Right atrium auricular region (tissue), 2 donors: Measurements from ENCODE around the gene CLCN2. TPM values are rescaled to one million over a fixed set of nuclear protein-coding genes. Genes with fewer than 3 reads are reported as not detected.

ENCODE experiments used
- DNase-seq: peaks from one replicate; pipeline ENCODE4 v3.0.0-alpha.2; 2019; ENCODE audit warnings: low spot score
- H3K27ac ChIP-seq, 2 donors: fragments of 200-600 bp; sonication (generic); 1 replicate in 1 of 2; 2 replicates in 1 of 2; pipeline ENCODE4 v1.5.1; 2016 to 2019
- H3K27me3 ChIP-seq, 2 donors: fragments of 200-600 bp; sonication (generic); one replicate each; pipeline versions ENCODE4 v1.5.1 to v1.6.0; 2017 to 2019
- H3K36me3 ChIP-seq: fragments of 200-600 bp; sonication (generic); one replicate; pipeline ENCODE4 v1.5.1; 2016
- H3K4me1 ChIP-seq, 2 donors: fragments of 200-600 bp; sonication (generic); one replicate each; pipeline versions ENCODE4 v1.5.1 to v1.6.0; 2017 to 2019
- H3K4me3 ChIP-seq, 2 donors: fragments of 200-600 bp; sonication (generic); 1 replicate in 1 of 2; 2 replicates in 1 of 2; pipeline ENCODE4 v1.5.1; 2017 to 2019; ENCODE audit warnings: mild to moderate bottlenecking in 1 of 2, moderate library complexity in 1 of 2
- H3K9me3 ChIP-seq, 2 donors: fragments of 200-600 bp; sonication (generic); one replicate each; pipeline ENCODE4 v1.5.1; 2019
- total RNA-seq, 2 donors: library from RNA; depleted of rRNA; stranded (reverse); fragments of >200 nt; gene quantifications; one replicate each; pipeline ENCODE4 v1.1.0, GENCODE V29; 2016
- TF ChIP-seq, protein P1 (sequence below), 2 donors: fragments of 200-600 bp; sonication (generic); IDR thresholded peaks; one replicate each; pipeline ENCODE4 v1.5.1; 2019; ENCODE audit warnings: antibody characterized with exemption in 2 of 2

Gene CLCN2
- total RNA-seq, 2 donors from 2014 or later: 1.3 to 2.7 TPM

GRCh38 chr3:184372911-184373310 is 11.5 kb upstream of the CLCN2 start:
- H3K9me3 ChIP-seq: no peaks in the 10 kb centered on the region
- DNase-seq: no peak
- no peaks in the 10 kb centered on the region for H3K27me3 ChIP-seq
- no peak overlapping the region for H3K4me3 ChIP-seq
- H3K27ac ChIP-seq: peak overlapping the region in 1 of 2 donors; percentile 12
- H3K36me3 ChIP-seq: peaks cover 8% of the 10 kb centered on the region
- H3K4me1 ChIP-seq: peaks cover 0 to 23% of the 10 kb centered on the region in 2 donors
- TF ChIP-seq, protein P1, sequence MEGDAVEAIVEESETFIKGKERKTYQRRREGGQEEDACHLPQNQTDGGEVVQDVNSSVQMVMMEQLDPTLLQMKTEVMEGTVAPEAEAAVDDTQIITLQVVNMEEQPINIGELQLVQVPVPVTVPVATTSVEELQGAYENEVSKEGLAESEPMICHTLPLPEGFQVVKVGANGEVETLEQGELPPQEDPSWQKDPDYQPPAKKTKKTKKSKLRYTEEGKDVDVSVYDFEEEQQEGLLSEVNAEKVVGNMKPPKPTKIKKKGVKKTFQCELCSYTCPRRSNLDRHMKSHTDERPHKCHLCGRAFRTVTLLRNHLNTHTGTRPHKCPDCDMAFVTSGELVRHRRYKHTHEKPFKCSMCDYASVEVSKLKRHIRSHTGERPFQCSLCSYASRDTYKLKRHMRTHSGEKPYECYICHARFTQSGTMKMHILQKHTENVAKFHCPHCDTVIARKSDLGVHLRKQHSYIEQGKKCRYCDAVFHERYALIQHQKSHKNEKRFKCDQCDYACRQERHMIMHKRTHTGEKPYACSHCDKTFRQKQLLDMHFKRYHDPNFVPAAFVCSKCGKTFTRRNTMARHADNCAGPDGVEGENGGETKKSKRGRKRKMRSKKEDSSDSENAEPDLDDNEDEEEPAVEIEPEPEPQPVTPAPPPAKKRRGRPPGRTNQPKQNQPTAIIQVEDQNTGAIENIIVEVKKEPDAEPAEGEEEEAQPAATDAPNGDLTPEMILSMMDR (IDR thresholded peaks at IDR 0.05): no peak

GRCh38 chr3:184372296-184372821 is 11.0 kb upstream of the CLCN2 start:
- Histone ChIP-seq H3K9me3 (no peaks in the 10 kb centered on the region), H3K36me3 (peaks cover 11% of the 10 kb centered on the region), H3K27me3 (no peaks in the 10 kb centered on the region), H3K27ac (no peak overlapping the region), H3K4me1 (peaks cover 0 to 23% of the 10 kb centered on the region in 2 donors), H3K4me3 (no peak overlapping the region)
- DNase-seq: no peak
- TF ChIP-seq, protein P1 (IDR thresholded peaks at IDR 0.05): no peak

DNA sequence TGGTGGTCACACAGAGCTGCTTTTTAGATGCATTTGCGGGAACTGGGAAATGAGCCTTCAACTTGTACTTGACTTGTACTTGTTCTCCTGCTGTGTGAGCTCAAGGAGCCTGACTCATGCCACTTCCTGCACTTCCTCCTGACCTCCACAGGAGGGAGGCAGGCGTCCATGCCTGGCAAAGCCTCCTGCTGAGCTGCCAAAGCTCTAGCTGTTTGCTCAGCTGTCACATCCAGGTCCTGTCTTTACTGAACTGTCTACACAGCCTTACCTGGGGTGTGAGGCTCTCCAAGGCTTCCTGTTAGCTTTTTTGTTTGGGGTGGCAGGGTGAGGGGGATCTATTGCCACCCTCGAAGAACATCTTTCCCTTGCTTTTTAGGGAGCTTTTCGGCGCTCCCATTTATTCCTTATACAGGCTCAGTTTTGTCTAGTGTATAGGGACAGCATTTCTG is 10.2 kb upstream of the CLCN2 start:
- TF ChIP-seq, protein P1 (IDR thresholded peaks at IDR 0.05): peak; percentile 91 to 96
- Histone ChIP-seq H3K4me3 (no peak overlapping the region), H3K9me3 (no peaks in the 10 kb centered on the region), H3K27me3 (no peaks in the 10 kb centered on the region), H3K27ac (no peak overlapping the region), H3K36me3 (peaks cover 15% of the 10 kb centered on the region), H3K4me1 (peaks cover 0 to 23% of the 10 kb centered on the region in 2 donors)
- peak; percentile 87 for DNase-seq

- Histone ChIP-seq H3K27ac (peak overlapping the region; percentile 22 to 50), H3K36me3 (peaks cover 35% of the 10 kb centered on the region), H3K4me1 (peaks cover 0 to 30% of the 10 kb centered on the region in 2 donors), H3K9me3 (no peaks in the 10 kb centered on the region), H3K4me3 (no peak overlapping the region), H3K27me3 (no peaks in the 10 kb centered on the region)
- TF ChIP-seq, protein P1 (IDR thresholded peaks at IDR 0.05): no peak
- DNase-seq: no peak
Measured at GRCh38 chr3:184368586-184369183, 7.3 kb upstream of the CLCN2 start.

- H3K9me3 ChIP-seq: no peaks in the 10 kb centered on the region
- no peak overlapping the region for H3K27ac ChIP-seq
- H3K27me3 ChIP-seq: no peaks in the 10 kb centered on the region
- DNase-seq: no peak
- H3K4me1 ChIP-seq: peaks cover 0 to 34% of the 10 kb centered on the region in 2 donors
- H3K36me3 ChIP-seq: peaks cover 35% of the 10 kb centered on the region
- no peak overlapping the region for H3K4me3 ChIP-seq
- TF ChIP-seq, protein P1 (IDR thresholded peaks at IDR 0.05): no peak
Measured at GRCh38 chr3:184368116-184368515, 6.7 kb upstream of the CLCN2 start.
